Superior temporal gyrus (tissue), 1 donor: ENCODE measurements around the gene PIAS1.
"Not testable (repeated sequence)": the region's sequence is repeated elsewhere in the genome, so short reads cannot be mapped to it uniquely, and the experiment has no call there.

Experiments used
- DNase-seq: peaks from one replicate; pipeline ENCODE4 v3.0.0-alpha.2; 2016; ENCODE audit errors: extremely low spot score

PIAS1 gene

GRCh38 chr15:68234060-68234459, 179.9 kb downstream of the PIAS1 start:
- DNase-seq: no peak

GRCh38 chr15:68234520-68234919, 180.4 kb downstream of the PIAS1 start:
- not testable (repeated sequence) for DNase-seq

GRCh38 chr15:68235022-68235421, 180.9 kb downstream of the PIAS1 start:
- DNase-seq: no peak

- DNase-seq: no peak
These were observed 184.9 kb downstream of the PIAS1 start for GRCh38 chr15:68239025-68239424.

- DNase-seq: no peak
These were observed 187.2 kb downstream of the PIAS1 start for GRCh38 chr15:68241088-68241935.
